Stimulated activated CD4-positive, alpha-beta T cell treated with anti-CD3 and anti-CD28 coated beads, Interleukin-4, amount 100 ng/mL, for 48 hours (primary cell): ENCODE data around the gene EVA1C.
"Not testable (repeated sequence)": the region's sequence is repeated elsewhere in the genome, so short reads cannot be mapped to it uniquely, and the experiment has no call there.

ENCODE experiments used
- DNase-seq, 2 donors: peaks; one replicate each; pipeline ENCODE4 v3.0.0-alpha.2; 2020; ENCODE audit warnings: low read depth in 2 of 2

Gene EVA1C

DNA sequence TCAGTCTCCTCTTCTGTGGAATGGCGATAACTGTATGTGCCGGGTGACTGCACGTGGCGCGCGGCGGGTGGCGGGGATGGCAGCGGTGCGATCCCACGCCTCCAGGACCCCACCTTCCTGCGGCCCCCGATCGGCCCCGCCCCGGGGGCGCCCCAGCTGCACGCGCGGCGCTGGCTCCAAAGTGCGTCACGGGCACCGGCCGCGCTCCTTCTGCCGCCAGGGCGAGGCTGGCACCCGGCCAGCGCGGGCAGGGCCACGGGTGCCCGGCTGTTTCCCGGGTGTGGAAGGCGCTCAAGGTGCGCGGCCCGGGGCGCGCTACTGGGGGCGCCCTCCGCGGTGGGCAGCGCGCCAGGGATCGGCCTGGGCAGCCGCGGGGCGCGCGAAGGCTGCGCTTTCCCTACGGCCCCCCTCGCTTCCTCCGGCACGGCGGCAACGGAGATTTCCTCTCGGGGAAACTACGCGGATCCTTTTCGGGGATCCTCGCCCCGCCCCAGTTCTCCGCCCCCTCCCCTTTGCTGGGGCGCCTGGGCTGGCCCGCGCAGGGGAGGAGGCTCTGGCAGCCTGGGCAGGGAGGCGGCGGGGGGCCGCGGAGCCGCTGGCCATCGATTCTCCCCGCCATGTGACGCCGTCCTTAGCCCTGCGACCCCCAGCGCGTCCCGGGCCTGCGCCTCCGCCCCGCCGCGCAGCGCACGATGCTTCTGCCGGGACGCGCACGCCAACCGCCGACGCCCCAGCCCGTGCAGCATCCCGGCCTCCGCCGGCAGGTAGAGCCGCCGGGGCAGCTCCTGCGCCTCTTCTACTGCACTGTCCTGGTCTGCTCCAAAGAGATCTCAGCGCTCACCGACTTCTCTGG, at the start of gene EVA1C:
EVA1C (plus strand) TSS at position 545 of the 853 bp plus-strand sequence; CDS start at position 693, 148 bp downstream.
- DNase-seq, result peak; percentile 49 to 57

GRCh38 chr21:32364387-32364786, 48.1 kb upstream of the EVA1C start:
- no peak for DNase-seq

DNA sequence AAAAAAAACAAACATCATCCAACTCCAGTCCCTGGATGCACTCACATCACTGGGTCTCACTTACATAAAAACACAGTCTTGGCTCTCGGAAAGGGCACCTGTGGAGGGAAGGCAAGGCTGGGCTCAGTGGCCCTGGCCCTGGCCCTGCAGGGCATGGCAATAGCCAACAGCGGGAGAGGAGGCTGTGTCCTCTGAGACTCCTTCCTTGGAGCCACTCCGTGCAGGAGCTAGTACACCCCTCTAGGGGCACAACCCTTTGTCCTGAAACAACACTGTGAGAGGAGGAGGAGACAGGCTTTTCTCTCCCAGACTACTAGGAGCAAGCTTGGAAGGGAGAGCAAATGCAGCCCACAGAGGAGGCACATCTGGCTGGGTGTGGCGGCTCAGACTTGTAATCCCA, 47.7 kb upstream of the EVA1C start:
- no peak for DNase-seq

GRCh38 chr21:32366191-32366590, 46.3 kb upstream of the EVA1C start:
- no peak for DNase-seq

- DNase-seq, result no peak
Observed at GRCh38 chr21:32367158-32367557, 45.3 kb upstream of the EVA1C start.

DNA sequence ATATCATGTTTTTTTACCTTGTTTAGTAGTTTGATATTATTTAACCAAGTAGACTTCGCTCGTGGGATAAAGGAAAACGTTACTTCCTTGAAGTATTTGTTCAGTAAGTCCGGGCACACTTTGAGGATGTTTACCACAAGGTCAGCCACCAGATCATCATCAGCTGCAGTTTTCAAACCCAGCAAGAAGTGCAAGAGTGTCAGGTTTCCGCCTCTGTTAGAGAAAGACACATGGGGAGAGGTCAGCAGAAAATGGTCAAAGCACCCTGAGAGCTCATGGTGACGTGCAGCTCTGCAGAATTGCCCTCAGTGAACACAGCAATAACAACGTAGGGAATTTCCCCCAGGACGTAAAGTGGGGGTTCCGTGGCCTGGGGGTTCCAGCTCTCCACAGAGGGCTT, 44.1 kb upstream of the EVA1C start:
- no peak for DNase-seq

DNA sequence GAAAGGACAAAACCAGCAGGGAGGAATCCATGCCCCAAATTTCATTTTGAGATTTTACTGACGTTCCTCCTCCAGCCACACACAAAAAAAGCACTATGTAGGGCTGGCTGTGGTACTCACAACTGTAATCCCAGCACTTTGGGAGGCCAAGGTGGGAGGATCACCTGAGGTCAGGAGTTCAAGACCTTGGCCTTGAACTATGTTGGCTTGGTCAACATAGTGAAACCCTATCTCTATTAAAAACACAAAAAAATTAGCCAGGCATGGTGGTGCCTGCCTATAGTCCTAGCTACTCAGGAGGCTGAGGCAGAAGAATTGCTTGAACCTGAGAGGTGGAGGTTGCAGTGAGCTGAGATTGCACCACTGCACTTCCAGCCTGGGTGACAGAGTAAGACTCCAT, 43.5 kb upstream of the EVA1C start:
- DNase-seq, result not testable (repeated sequence)

DNA sequence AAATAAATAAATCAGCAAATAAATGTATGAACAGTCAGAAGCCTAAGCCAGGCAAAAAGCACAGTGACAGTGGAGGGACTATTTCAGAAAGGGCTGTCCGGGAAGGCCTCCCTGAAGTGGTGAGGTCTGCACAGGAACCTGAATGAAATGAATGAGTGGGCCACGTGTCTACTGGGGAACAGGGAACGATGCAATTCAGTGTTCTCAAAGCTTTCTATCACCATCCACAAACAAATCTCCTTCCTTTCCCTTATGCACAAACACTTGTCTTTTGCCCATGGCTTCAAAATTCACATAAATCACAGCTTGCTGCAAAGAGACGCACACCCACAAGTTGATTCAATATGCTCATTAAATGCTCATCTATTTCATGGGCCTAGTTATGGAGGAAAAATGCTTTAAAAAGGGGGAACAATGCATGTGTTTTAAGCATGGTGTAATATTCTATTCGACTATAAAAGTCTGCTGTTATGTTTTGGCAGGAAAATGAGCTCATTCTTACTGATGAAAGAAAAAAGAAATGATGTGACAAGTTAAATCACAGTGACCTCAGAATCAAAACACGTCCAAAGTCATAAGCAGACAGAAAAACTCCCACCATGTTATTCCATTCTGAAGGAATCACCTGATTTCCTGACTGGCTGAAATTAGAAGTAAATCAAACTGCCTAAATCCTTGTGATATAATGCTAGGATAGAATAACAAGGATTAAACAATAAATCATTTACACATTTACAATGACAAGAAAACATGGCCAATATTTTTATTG, 41.3 kb upstream of the EVA1C start:
- no peak for DNase-seq

GRCh38 chr21:32371913-32372314, 40.6 kb upstream of the EVA1C start:
- DNase-seq, result no peak

- DNase-seq, result no peak
Observed at GRCh38 chr21:32372755-32373154, 39.8 kb upstream of the EVA1C start.

- DNase-seq, result no peak
Observed at GRCh38 chr21:32377506-32377905, 35.0 kb upstream of the EVA1C start.

DNA sequence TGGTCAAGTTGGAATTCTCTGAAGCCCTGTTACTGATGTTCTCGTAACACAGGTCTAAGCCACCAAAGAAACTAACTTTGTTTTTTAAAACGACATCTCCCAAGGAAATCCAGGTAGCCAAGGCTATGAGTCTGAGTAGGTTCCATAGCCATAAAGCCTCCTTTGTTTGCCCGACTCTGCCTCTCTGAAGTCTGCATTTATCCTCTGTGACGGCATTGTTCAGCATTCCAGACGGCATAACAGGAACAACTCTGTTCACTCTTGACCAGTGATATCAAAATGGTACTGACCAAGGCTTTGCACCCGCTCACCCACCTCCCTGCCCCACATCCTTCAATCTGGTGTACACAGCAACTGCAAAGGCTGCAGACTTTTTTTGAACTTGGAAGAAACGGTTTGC, 34.5 kb upstream of the EVA1C start:
- no peak for DNase-seq

DNA sequence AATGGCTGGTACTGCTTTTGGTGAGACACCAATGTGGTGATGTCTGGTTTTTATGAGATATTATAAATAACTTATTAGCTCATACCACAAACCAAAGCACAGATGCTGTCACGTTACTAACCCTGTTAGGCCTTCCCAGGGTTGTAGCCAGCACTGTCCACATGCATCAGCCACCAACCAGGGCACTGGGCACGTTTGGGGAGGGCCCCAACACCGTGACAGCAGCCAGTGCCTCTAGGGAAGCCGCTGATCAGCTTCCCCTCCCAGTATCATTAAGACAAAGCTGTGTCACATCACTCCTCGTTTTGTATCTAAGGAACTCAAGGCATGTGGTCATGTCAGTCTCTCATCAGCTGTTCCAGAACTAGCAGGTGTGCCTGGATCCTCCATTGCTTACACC, 33.5 kb upstream of the EVA1C start:
- no peak for DNase-seq

DNA sequence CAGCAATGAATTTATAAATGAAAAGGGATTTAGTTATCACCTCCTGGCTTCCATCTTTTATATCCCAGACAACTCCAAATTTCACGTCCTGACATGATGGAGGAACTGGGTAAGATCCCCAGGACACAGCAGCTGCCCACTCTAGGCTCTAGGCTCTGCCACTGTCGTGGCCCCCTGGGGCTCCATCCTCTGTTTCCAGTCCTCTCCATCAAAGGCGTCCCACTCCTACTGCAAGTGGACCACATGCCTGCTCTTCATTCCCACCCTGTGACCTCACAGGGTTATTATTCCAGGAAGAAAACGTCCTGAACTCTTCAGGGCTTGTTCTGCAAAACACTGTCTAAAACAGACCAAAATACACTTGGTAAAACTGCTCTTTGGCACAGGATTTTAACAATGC, 31.6 kb upstream of the EVA1C start:
- DNase-seq, result no peak

DNA sequence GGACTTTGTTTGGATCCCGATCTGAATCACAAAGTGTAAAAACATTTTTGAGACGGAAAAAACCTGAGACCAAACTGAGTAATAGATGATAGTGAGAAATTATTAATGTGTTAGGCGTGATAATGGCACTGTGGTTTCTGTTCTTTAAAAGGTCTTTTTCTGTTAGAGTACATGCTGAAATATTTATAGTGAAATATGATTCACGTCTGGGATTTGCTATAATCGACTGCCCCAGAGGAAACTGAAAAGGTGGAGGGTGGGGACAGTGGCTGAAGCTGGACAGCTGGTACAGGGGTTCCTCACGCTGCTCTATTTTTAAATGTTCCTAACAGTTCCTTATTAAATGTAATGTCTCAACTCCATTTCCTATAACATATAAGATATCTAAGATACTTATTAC, 30.9 kb upstream of the EVA1C start:
- DNase-seq, result no peak

DNA sequence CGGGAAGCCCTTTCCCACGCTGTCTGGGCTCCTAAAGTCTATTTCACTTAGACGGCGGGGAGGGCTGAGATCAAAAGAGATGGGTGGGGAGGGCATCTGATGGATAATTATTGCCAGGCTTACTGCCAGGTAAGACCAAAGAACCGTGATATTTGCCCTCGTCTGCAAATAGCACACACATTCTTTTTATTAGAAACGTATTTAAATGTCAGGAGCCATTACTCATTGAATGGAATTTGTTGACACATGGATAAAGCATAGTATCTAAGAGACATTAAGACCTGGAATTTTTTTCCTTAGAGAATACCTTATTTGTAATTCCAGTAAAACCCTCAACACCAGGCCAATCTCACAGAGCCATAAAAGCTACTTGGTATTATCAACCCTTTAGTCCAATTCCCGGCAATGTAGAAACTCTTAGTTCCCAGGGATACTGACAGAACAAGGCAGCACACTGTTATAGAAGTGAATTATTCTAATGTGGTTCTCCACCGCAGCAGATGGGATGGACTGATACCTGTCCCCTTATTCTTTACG, 30.3 kb upstream of the EVA1C start:
- DNase-seq, result no peak

GRCh38 chr21:32383812-32384211, 28.7 kb upstream of the EVA1C start:
- no peak for DNase-seq

DNA sequence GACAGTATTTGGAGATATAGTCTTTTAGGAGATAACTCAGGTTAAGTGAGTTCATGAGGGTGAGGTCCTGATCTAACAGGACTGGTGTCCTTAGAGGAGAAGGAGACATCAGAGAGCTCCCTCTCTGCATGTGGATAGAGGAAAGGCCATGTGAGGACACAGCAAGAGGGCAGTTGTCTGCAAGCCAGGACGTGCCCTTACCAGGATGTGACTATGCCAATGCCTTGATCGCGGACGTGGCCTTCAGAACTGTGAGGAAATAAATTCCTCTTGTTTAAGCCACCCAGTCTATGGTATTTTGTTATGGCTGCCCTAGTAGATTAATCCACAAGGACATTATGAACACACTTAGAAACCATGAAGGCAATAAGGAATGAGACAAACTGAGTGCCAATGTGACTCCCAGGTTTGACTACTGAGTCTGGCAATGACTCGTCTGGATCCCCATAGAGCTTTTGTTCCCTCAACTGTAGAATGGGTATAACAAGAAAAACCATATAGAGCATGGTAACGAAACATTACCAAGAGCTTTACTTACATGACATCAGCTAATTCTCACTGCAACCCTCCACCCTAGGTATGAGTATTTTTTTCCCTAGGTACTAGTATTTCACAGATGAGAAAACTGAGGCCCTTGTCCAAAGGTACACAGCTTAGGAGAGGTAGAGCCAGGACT, 26.2 kb upstream of the EVA1C start:
- DNase-seq, result no peak

DNA sequence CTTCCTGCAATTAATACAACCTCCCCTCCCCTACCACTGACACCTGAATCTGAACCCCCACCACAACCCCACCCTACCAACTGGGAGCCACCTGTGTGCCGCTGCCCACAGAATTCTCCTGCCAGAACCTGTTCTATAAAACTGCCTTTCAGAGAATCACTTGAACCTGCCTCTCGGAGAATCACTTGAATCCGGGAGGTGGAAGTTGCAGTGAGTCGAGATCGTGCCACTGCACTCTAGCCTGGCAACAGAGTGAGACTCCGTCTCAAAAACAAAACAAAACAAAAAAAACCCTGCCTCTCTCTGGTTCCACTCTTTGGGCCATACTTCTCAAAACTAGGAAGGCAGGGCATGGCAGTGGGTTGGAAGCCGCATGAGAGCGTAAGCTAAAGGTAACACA, 25.4 kb upstream of the EVA1C start:
- DNase-seq, result no peak

- DNase-seq, result no peak
Observed at GRCh38 chr21:32388306-32388705, 24.2 kb upstream of the EVA1C start.

DNA sequence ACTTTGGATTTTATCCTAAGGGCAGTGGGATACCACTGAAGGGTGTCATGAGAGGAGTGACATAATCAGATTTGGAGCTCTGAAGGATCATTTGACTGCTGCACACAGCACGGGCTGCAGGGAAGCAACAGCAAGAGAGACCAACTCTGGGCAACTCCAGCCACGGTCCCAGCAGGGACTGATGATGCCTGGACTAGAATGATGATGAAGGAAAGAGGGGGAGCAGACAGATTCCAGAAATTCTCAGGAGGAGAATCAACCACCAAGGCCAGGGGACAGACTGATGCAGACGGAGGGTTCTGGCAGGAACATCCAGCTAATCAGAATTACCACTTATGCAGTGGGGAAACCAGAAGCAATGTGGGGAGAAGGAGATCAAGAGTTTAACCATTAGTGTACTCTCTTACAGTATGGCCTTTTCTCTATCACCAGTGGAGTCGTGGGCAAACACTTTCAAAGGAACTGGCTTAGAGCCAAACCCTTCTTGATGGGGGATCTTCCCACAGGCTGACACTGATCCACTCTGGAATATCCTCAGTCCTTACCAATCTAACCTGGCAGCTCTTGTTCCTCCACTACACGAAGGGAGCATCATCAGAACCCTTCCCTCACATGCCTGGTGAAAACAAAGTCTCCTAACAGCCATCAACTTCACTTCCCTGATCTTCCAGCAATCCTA, 23.0 kb upstream of the EVA1C start:
- DNase-seq, result no peak
